ENCODE measurements around the gene CCDC57. TPM values are rescaled to one million over a fixed set of nuclear protein-coding genes. Genes with fewer than 3 reads are reported as not detected.
"Not testable (repeated sequence)": the region's sequence is repeated elsewhere in the genome, so short reads cannot be mapped to it uniquely, and the experiment has no call there.

CCDC57 gene
- total and polyA plus RNA-seq, 9 of the 15 experiments (the other 6 are each of a cell fraction or from before 2014, with no cell fraction given) = 0.83 to 36.2 (median 13.6) TPM

DNA sequence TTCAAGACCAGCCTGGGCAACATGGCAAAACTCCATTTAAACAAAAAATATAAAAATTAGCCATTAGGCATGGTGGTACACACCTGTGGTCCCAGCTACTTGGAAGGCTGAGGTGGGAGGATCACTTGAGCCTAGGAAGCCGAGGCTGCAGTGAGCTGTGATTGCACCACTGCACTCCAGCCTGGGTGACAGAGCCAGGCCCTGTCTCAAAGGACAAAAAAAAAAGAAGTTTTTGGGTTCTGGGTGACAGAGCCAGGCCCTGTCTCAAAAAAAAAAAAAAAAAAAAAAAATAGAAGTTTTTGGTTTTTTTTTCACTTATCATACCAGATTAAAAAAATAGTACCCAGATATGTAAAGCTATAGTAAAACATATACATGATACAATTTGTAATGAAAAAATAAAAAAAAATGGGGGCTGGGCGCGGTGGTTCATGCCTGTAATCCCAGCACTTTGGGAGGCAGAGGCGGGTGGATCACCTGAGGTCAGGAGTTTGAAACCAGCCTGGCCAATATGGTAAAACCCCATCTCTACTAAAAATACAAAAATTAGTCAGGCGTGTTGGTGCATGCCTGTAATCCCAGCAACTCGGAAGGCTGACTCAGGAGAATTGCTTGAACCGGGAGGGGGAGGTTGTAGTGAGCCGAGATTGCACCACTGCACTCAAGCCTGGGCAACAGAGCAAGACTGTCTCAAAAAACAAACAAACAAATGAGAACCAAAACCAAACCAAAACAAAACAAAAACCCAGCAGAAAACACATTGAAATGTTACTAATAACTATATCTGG is 79.3 kb downstream of the CCDC57 start:
- FAIRE-seq; H3K79me2 ChIP-seq (ENCODE audit: control insufficient read depth, insufficient read depth, low read length); CTCF ChIA-PET (ENCODE audit: low intra/inter-chr PET ratio); H3K4me3 ChIP-seq; ATAC-seq; H3K9me1 ChIP-seq (ENCODE audit: control insufficient read depth, insufficient read depth, low read length); H3K27ac ChIP-seq (ENCODE audit: extremely low read depth, low read depth, low read length); H4K20me1 ChIP-seq (replicated peaks; ENCODE audit: control insufficient read depth, insufficient read depth, low read length); H2AFZ ChIP-seq (ENCODE audit: low read depth, low read length); in situ Hi-C loops (cut with MboI); H3K4me2 ChIP-seq (ENCODE audit: insufficient read depth, low read length); H3K9ac ChIP-seq (ENCODE audit: insufficient read depth in 1 of 2, low read depth in 2 of 2, low read length in 2 of 2); POLR2A ChIA-PET; H3K4me1 ChIP-seq (replicated peaks in 1 of 2; ENCODE audit: control insufficient read depth in 2 of 2, insufficient read depth in 2 of 2, low read length in 2 of 2); H3K9me3 ChIP-seq (replicated peaks; ENCODE audit: control insufficient read depth, insufficient read depth, low read depth, low read length); BruUV-seq (replicated peaks); DNase-seq (ENCODE audit: extremely low read depth in 1 of 4, low spot score in 3 of 4); intact Hi-C loops (cut with micrococcal nuclease); H3K36me3 ChIP-seq (ENCODE audit: control insufficient read depth, insufficient read depth, low read length); H3K27me3 ChIP-seq (ENCODE audit: control insufficient read depth in 2 of 2, insufficient read depth in 2 of 2, low read length in 2 of 2); TF ChIP-seq CEBPG (CRISPR knock-in tag; IDR thresholded peaks at IDR 0.05): not testable (repeated sequence)
- TF ChIP-seq CEBPB (tag; IDR thresholded peaks at IDR 0.05) = 0 out of 2 replicates have a peak, but pooled peaks have one; percentile 33
- TF ChIP-seq ZNF316 (IDR thresholded peaks at IDR 0.05) = peak; percentile 74
- TF ChIP-seq KDM1A (IDR thresholded peaks at IDR 0.05) = peak; percentile 41 to 55; a peak in 3 of 4 replicates
- peak; percentile 62 for TF ChIP-seq C11orf30 (IDR thresholded peaks at IDR 0.05; ENCODE audit: low read depth)
- 0 out of 4 replicates have a peak, but pooled peaks of 1 of the 2 experiments have one; percentile 12 for TF ChIP-seq CEBPG (tag; conservative IDR thresholded peaks at IDR 0.05 in 1 of 2, IDR thresholded peaks at IDR 0.05 in 1 of 2)
- peak; percentile 65 for TF ChIP-seq MAFG (tag; conservative IDR thresholded peaks at IDR 0.05)
- 64% methylated on average over 8 of the region's 8 CpGs for WGBS (ENCODE audit: insufficient coverage, low coverage, missing lambda C conversion rate)
